ENCODE results near the gene BDKRB2.

DNA sequence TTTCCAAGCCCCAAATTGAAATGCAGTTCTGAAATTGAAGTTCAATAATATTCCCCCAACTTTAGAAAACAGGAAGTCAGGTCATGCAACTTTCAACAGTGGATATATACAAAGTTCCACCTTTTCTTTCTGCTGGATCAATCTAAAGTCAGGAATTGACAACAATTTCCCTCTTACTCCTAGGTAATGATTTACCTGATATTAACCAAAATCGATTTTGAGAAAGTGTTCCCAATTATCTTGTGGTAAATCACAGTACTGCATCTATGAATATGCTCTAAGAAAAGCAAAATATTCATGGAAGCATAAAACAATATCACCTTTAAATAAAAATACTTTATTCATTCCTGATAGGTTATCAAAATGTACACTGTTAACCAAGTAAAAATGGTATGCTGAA lies 79.8 kb downstream of the BDKRB2 start:
- TF ChIP-seq POLR2AphosphoS5 (IDR thresholded peaks at IDR 0.05; ENCODE audit: borderline replicate concordance, low read depth, low read length) (no peak), EZH2 (IDR thresholded peaks at IDR 0.05) (no peak), FOXP2 (optimal IDR thresholded peaks at IDR 0.05; ENCODE audit: control extremely low read depth, extremely low read length, insufficient read depth) (no peak)
